ENCODE measurements around the gene MFN2.

Gene MFN2

GRCh38 chr1:12052997-12053686 lies 72.9 kb downstream of the MFN2 start:
- H3K79me2 ChIP-seq (ENCODE audit: insufficient read depth, low read length) = no peaks in the 10 kb centered on the region
- TF ChIP-seq CTCF (IDR thresholded peaks at IDR 0.05; ENCODE audit: borderline replicate concordance, extremely low read depth, low read length, poor library complexity, severe bottlenecking) (no peak), EZH2 (IDR thresholded peaks at IDR 0.05; ENCODE audit: borderline replicate concordance, low read depth, low read length, severe bottlenecking) (no peak)
- H3K9me3 ChIP-seq (ENCODE audit: insufficient read depth, low read length, severe bottlenecking) = no peaks in the 10 kb centered on the region
- no peak overlapping the region for H3K27ac ChIP-seq (ENCODE audit: low read length)
- no peaks in the 10 kb centered on the region for H3K27me3 ChIP-seq (ENCODE audit: insufficient read depth, low read length, poor library complexity)
- DNase-seq (no peak), ATAC-seq (ENCODE audit: insufficient read depth, low read depth) (no peak)
- no peaks in the 10 kb centered on the region for H3K36me3 ChIP-seq (ENCODE audit: insufficient read depth, low read length)
- H4K20me1 ChIP-seq (ENCODE audit: insufficient read depth, low read length) = no peaks in the 10 kb centered on the region
- no peak overlapping the region for H3K4me3 ChIP-seq (ENCODE audit: low read depth in 1 of 2, low read length in 2 of 2)
- no peaks in the 10 kb centered on the region for H3K4me1 ChIP-seq (ENCODE audit: insufficient read depth, low read length)
- no peak overlapping the region for H3K4me2 ChIP-seq (ENCODE audit: insufficient read depth, low read length)
- no peak overlapping the region for H2AFZ ChIP-seq (ENCODE audit: low read depth, low read length)
- H3K9ac ChIP-seq (ENCODE audit: low read depth, low read length) = no peak overlapping the region

GRCh38 chr1:12053752-12054548 lies 73.7 kb downstream of the MFN2 start:
- no peak overlapping the region for H2AFZ ChIP-seq (ENCODE audit: low read depth, low read length)
- no peaks in the 10 kb centered on the region for H4K20me1 ChIP-seq (ENCODE audit: insufficient read depth, low read length)
- no peak overlapping the region for H3K4me2 ChIP-seq (ENCODE audit: insufficient read depth, low read length)
- no peak for DNase-seq
- no peaks in the 10 kb centered on the region for H3K27me3 ChIP-seq (ENCODE audit: insufficient read depth, low read length, poor library complexity)
- no peak overlapping the region for H3K9ac ChIP-seq (ENCODE audit: low read depth, low read length)
- TF ChIP-seq EZH2 (IDR thresholded peaks at IDR 0.05; ENCODE audit: borderline replicate concordance, low read depth, low read length, severe bottlenecking) (no peak), CTCF (IDR thresholded peaks at IDR 0.05; ENCODE audit: borderline replicate concordance, extremely low read depth, low read length, poor library complexity, severe bottlenecking) (no peak)
- no peak overlapping the region for H3K4me3 ChIP-seq (ENCODE audit: low read depth in 1 of 2, low read length in 2 of 2)
- no peak for ATAC-seq (ENCODE audit: insufficient read depth, low read depth)
- no peaks in the 10 kb centered on the region for H3K4me1 ChIP-seq (ENCODE audit: insufficient read depth, low read length)
- H3K36me3 ChIP-seq (ENCODE audit: insufficient read depth, low read length) = no peaks in the 10 kb centered on the region
- no peak overlapping the region for H3K27ac ChIP-seq (ENCODE audit: low read length)
- H3K79me2 ChIP-seq (ENCODE audit: insufficient read depth, low read length) = no peaks in the 10 kb centered on the region
- H3K9me3 ChIP-seq (ENCODE audit: insufficient read depth, low read length, severe bottlenecking) = no peaks in the 10 kb centered on the region

- Histone ChIP-seq H3K4me3 (ENCODE audit: low read depth in 1 of 2, low read length in 2 of 2) (no peak overlapping the region), H3K9me3 (ENCODE audit: insufficient read depth, low read length, severe bottlenecking) (no peaks in the 10 kb centered on the region), H3K36me3 (ENCODE audit: insufficient read depth, low read length) (no peaks in the 10 kb centered on the region), H3K79me2 (ENCODE audit: insufficient read depth, low read length) (no peaks in the 10 kb centered on the region), H4K20me1 (ENCODE audit: insufficient read depth, low read length) (no peaks in the 10 kb centered on the region), H3K4me1 (ENCODE audit: insufficient read depth, low read length) (no peaks in the 10 kb centered on the region), H3K4me2 (ENCODE audit: insufficient read depth, low read length) (no peak overlapping the region), H2AFZ (ENCODE audit: low read depth, low read length) (no peak overlapping the region), H3K27me3 (ENCODE audit: insufficient read depth, low read length, poor library complexity) (no peaks in the 10 kb centered on the region), H3K27ac (ENCODE audit: low read length) (no peak overlapping the region), H3K9ac (ENCODE audit: low read depth, low read length) (no peak overlapping the region)
- no peak for TF ChIP-seq EZH2 (IDR thresholded peaks at IDR 0.05; ENCODE audit: borderline replicate concordance, low read depth, low read length, severe bottlenecking)
- no peak for TF ChIP-seq CTCF (IDR thresholded peaks at IDR 0.05; ENCODE audit: borderline replicate concordance, extremely low read depth, low read length, poor library complexity, severe bottlenecking)
- ATAC-seq (ENCODE audit: insufficient read depth, low read depth) (no peak), DNase-seq (no peak)
Observed at GRCh38 chr1:12055259-12055658, 75.0 kb downstream of the MFN2 start.
